GM21526 (cell line): Measurements from ENCODE around the gene OSBPL10.

Experiments
- ATAC-seq: cut with Tn5 transposase; IDR thresholded peaks from one replicate; pipeline ENCODE4 v1.9.1; 2021; ENCODE audit warnings: moderate library complexity; ENCODE audit not compliant: unreplicated experiment, low FRiP score

The OSBPL10 gene

DNA sequence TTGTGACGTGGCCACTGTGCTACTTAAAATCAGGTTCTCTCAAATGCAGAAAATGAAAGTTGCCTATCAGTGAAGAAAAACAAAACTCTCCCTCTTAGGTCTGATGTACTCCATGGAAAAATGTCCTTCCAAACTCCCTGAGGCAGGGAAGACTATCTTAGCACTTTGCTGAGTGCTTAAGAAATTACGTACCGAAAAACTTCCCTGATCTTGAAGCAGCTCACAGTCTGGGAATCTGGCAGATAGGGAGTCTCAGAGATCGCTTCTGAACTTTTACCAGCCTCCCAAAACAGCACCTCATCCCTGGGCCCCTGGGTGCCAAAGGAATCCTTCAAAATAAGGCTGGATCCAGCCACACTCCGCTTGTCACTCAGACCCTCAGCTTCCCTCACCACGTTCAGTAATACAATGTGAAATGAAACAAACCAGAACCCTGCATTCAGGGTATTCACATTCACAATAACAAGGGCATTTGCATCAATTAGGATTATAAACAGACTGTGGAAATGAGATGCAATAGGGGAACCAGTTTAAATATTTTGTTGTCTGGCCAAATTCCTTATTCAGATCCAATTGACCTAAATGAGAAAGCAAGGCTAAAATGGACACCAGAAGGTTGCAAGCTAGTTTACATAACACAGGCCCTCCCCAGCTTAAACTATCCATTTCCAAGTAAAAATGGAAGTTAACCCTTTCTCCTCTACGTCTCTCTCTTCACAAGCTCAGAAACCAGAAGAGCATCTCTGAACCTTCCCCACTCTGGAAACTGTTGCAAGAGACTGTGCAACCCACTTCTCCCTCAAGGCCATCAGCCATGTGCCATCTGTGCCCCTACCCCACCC lies 20.9 kb downstream of the OSBPL10 start:
- ATAC-seq: no peak

DNA sequence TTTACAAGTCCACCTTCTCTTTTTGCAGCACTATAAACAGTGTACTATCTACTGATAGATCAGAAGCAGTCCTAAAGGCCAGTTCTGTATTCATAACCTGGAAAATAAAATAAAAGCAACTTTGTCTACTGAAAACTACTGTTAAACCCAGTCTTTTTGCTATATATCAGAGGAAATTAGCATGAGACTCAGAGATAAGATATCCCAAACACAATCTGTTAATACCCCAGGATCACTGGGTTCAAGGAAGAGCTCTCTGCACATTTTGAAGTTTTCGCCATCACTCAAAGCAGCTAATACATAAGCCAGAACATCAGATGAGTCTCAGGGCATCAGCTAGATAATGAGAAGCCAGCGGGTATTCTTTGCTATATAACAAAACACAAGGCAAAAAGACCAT lies 21.8 kb downstream of the OSBPL10 start:
- ATAC-seq: no peak

GRCh38 chr3:31958701-31959152 lies 22.3 kb downstream of the OSBPL10 start:
- ATAC-seq: no peak

DNA sequence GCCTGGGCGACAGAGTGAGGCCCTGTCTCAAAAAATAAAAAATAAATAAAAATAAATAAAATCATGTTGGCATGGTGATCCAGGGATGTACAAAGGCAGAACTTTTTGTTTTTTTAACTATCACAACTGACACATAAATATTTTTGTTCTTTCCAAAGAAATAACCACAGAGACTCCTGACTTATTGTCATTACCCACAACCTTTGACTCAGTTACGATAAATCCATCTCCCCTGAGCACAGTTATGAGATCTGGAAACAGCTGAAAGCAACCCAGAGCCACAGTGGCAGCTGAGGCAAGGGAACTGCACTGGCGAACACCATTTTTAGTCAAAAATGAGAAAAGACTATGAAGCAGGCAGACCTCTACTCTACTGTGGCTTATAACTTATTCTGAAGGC lies 24.0 kb downstream of the OSBPL10 start:
- ATAC-seq: no peak

- ATAC-seq: no peak
Observed at GRCh38 chr3:31955581-31955980, 25.5 kb downstream of the OSBPL10 start.

- ATAC-seq: no peak
Observed at GRCh38 chr3:31953636-31954035, 27.4 kb downstream of the OSBPL10 start.

DNA sequence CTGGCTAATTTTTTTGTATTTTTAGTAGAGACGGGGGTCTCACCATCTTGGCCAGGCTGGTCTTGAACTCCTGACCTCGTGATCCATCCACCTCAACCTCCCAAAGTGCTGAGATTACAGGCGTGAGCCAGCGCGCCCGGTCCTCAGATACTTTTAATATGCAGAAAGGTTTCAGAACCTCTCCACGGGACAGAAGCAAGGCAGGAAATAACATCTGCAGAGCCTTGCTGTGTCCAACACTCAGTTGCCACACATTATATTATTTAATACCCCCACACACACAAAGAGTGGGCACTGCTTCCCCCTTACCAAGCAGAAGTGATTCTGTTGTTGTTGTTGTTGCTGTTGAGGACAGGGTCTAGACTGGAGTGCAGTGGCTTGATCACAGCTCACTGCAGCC lies 28.0 kb downstream of the OSBPL10 start:
- no peak for ATAC-seq

GRCh38 chr3:31952205-31952604 lies 28.9 kb downstream of the OSBPL10 start:
- peak; percentile 88 for ATAC-seq

GRCh38 chr3:31948280-31948679 lies 32.8 kb downstream of the OSBPL10 start:
- no peak for ATAC-seq

GRCh38 chr3:31947671-31948091 lies 33.4 kb downstream of the OSBPL10 start:
- no peak for ATAC-seq

DNA sequence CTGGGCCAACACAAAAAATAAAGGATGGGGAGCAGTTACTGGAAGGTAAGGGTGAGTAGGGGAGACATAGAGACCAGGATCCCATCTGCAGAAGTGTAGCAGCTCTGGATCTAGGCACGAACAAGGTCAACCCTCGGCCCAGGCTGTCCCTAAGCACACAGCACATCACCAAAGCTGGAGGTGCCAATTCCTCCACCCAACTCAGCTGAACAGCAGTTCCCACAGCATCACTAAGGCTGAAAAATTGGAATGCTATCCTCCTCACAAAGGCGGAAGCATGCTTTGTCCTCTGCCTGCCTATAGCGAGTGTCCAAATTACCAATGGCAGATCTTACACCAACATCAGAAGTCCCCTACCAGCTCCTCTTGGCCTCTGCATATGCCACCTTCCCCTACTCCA lies 33.9 kb downstream of the OSBPL10 start:
- no peak for ATAC-seq

DNA sequence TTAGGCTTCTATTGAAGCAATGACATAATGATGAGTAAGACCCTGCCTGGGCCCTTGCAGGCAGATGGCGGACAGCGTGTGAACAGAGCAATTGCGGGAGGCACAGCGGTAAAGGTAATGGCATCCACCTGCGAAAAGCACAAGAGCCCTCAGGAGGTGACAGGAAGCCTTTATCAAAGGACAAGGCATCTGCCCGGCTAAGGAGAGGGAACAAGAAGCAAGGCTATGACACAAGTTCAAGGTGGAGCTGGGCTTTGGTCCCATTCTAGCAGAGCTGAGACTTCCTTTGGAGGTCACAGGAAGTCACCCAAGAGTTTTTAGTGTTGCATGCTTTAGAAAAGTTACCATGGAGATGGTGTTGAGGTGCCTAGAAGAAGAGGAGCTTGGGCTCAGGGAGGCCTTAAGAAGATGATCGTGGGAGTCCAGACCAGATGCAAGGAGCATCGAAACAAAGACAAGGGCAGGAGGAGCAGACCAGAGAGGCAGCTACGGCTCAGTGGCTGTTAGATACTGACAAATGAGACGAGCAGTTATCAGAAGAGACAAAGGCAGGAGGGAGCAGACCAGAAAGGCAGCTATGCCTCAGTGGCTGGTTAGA lies 34.5 kb downstream of the OSBPL10 start:
- ATAC-seq: peak; percentile 57

- ATAC-seq: no peak
Observed at GRCh38 chr3:31945738-31946052, 35.4 kb downstream of the OSBPL10 start.

- ATAC-seq: no peak
Observed at GRCh38 chr3:31943041-31943440, 38.0 kb downstream of the OSBPL10 start.

GRCh38 chr3:31942446-31942845 lies 38.6 kb downstream of the OSBPL10 start:
- ATAC-seq: no peak

- ATAC-seq: no peak
Observed at GRCh38 chr3:31937225-31937624, 43.8 kb downstream of the OSBPL10 start.

DNA sequence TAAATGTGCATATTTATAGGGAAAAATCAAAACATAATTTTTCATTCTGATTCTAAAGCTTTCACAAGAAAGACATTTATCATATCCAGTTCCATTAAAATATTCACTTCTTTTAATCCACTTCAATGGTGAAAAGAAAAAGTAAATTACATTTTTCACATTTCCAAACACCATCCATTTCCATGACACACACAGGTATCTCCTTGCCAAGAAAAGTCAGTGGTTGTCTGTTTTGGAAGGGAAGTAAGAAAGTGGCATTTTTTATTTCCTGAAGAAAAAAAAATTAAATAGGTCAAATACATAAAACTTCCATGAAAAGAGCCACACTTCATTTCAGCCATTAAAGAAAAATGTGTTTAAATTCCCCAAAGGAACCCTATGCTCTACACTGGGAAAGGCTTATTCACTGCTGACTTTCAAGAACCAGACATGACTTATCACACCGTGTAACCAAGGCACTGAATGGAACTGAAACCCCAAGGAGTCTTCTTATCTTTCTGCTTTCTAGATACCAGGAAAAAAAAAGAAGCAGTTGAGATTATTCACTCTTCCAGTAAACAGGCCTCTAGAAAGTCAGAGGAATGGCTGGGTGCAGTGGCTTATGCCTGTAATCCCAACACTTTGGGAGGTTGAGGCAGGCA lies 44.5 kb downstream of the OSBPL10 start:
- no peak for ATAC-seq

- ATAC-seq: no peak
Observed at GRCh38 chr3:31934866-31935265, 46.2 kb downstream of the OSBPL10 start.

DNA sequence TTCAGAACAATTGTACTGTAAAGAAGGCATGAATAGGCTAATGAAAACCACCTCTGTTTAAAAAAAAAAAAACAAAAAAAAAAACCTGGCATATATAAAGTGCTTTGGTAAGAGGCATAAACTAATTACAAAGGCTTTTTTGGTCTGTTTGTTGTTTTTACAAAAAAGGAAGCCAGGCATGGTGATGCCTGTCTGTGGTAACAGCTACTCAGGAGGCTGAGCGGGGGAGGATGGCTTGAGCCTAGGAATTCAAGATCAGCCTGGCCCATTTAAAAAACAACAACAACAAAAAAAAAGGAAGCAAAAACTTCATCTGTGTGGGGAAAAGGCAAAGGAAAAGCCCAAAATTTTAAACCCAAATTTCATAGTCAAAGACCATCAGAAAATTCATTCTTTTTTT lies 47.0 kb downstream of the OSBPL10 start:
- ATAC-seq: no peak

GRCh38 chr3:31932990-31933389 lies 48.1 kb downstream of the OSBPL10 start:
- ATAC-seq: no peak

DNA sequence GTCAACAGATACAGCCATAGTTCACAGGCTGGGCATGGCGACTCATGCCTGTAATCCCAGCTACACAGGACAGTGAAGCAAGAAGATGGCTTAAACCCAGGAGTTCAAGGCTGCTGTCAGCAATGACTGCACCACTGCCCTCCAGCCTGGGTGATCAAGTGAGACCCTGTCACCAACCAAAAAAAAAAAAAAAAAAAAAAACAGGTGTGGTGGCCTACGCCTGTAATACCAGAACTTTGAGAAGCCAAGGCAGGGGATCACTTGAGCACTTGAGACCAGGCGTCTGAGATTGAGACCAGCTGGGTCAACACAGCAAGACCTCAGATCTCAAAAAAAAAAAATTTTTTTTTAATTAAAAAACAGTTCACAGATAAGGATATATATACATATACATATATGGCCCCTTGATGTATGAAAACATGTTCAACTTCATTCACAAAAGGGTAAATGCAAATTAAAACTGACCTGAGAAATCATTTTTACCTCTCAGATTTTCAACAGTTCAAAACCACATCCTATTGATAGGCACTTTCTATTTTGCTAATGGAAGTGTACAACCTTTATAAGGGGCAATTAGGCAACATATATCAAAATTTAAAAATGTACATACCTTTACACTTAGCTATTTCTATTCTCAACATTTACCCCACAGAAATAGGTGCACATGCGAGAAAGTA lies 51.1 kb downstream of the OSBPL10 start:
- no peak for ATAC-seq
